Glutamatergic neuron (in vitro differentiated cells): ENCODE measurements around the gene SHISA5. TPM values are rescaled to one million over a fixed set of nuclear protein-coding genes. Genes with fewer than 3 reads are reported as not detected.

Source experiments
- DNase-seq: peaks from one replicate; pipeline ENCODE4 v3.0.0; 2022
- H3K27ac Mint-ChIP-seq: one replicate; pipeline ENCODE4 v1.8.0; 2020; ENCODE audit warnings: mild to moderate bottlenecking, mixed read lengths, inconsistent platforms; ENCODE audit not compliant: unreplicated experiment
- H3K27me3 Mint-ChIP-seq: one replicate; pipeline ENCODE4 v1.8.0; 2020; ENCODE audit warnings: mild to moderate bottlenecking, moderate library complexity, mixed read lengths, inconsistent platforms; ENCODE audit not compliant: unreplicated experiment
- H3K36me3 Mint-ChIP-seq: one replicate; pipeline ENCODE4 v1.8.0; 2020; ENCODE audit warnings: mild to moderate bottlenecking, mixed read lengths, inconsistent platforms; ENCODE audit not compliant: unreplicated experiment
- H3K4me1 Mint-ChIP-seq: one replicate; pipeline ENCODE4 v1.8.0; 2020; ENCODE audit warnings: mild to moderate bottlenecking, low read depth, mixed read lengths, inconsistent platforms; ENCODE audit not compliant: unreplicated experiment
- H3K4me3 Mint-ChIP-seq: one replicate; pipeline ENCODE4 v1.8.0; 2020; ENCODE audit warnings: mild to moderate bottlenecking, mixed read lengths, inconsistent platforms; ENCODE audit not compliant: unreplicated experiment
- H3K9me3 Mint-ChIP-seq: one replicate; pipeline ENCODE4 v1.8.0; 2020; ENCODE audit warnings: mild to moderate bottlenecking, moderate library complexity, mixed read lengths, inconsistent platforms; ENCODE audit not compliant: unreplicated experiment
- CTCF ChIP-seq: fragments of 200-600 bp; sonication (generic); IDR thresholded peaks from one replicate; pipeline ENCODE4 v1.5.0; 2021; ENCODE audit not compliant: partially characterized antibody, unreplicated experiment
- total RNA-seq: library from RNA; stranded (reverse); fragmentation: NEBNext Ultra II Directional; extraction: Animal tissue kit (Norgen Biotek cat#: 25700); gene quantifications from one replicate; pipeline ENCODE4 v1.2.1, GENCODE V29; 2021; ENCODE audit not compliant: unreplicated experiment

Gene SHISA5
- total RNA-seq, 1 donor from 2014 or later = 261 TPM

- TF ChIP-seq CTCF = no peak
- Mint-ChIP-seq H3K36me3 (no peaks in the 10 kb centered on the region), H3K27ac (no peak overlapping the region), H3K27me3 (no peaks in the 10 kb centered on the region), H3K9me3 (peaks cover 10% of the 10 kb centered on the region), H3K4me3 (no peak overlapping the region), H3K4me1 (peaks cover 3% of the 10 kb centered on the region)
- no peak for DNase-seq
These were observed 67.5 kb downstream of the SHISA5 start for GRCh38 chr3:48436477-48436787.

GRCh38 chr3:48435774-48436476 is 68.0 kb downstream of the SHISA5 start:
- Mint-ChIP-seq H3K9me3 (peaks cover 10% of the 10 kb centered on the region), H3K36me3 (no peaks in the 10 kb centered on the region), H3K4me1 (peaks cover 2% of the 10 kb centered on the region), H3K27me3 (peaks cover 2% of the 10 kb centered on the region), H3K4me3 (no peak overlapping the region), H3K27ac (no peak overlapping the region)
- DNase-seq = peak; percentile 89
- peak; percentile 96 for TF ChIP-seq CTCF

GRCh38 chr3:48435223-48435595 is 68.8 kb downstream of the SHISA5 start:
- Mint-ChIP-seq H3K27ac (no peak overlapping the region), H3K27me3 (peaks cover 7% of the 10 kb centered on the region), H3K36me3 (no peaks in the 10 kb centered on the region), H3K4me1 (peaks cover 2% of the 10 kb centered on the region), H3K9me3 (peaks cover 10% of the 10 kb centered on the region), H3K4me3 (no peak overlapping the region)
- no peak for TF ChIP-seq CTCF
- no peak for DNase-seq

DNA sequence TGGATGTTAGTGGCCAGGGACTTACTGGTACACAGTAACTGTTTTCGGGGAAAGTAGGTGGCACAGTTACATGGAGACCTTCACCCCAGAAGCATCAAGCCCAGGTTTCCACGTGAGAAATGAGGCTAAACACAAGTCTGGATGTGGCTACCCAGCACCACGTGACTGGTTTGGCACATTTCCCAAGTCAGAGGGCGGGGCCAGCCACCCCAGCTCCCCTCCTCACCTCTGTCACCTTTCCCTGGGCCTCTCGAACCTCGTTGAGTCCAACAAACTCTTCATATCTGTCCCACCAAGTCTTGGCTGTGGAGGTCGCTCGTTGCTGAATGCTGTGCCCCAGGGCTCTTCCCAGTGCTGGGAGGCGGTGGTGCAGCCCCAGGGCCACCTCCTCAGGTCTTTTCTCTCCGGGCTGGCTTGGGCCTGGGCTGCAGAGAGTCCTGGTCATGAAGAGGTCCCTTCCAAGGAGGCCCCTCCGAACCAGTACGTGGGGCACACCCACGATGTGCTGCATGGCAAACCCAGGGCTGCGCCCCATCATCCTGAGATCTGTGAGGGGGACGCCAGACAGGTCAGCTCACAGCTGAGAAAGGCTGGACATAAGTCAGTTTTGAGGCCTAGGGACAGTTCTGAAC is 69.3 kb downstream of the SHISA5 start:
- Mint-ChIP-seq H3K9me3 (peaks cover 5% of the 10 kb centered on the region), H3K4me3 (no peak overlapping the region), H3K27ac (no peak overlapping the region), H3K36me3 (no peaks in the 10 kb centered on the region), H3K4me1 (peaks cover under 1% of the 10 kb centered on the region), H3K27me3 (peaks cover 11% of the 10 kb centered on the region)
- DNase-seq = no peak
- no peak for TF ChIP-seq CTCF

DNA sequence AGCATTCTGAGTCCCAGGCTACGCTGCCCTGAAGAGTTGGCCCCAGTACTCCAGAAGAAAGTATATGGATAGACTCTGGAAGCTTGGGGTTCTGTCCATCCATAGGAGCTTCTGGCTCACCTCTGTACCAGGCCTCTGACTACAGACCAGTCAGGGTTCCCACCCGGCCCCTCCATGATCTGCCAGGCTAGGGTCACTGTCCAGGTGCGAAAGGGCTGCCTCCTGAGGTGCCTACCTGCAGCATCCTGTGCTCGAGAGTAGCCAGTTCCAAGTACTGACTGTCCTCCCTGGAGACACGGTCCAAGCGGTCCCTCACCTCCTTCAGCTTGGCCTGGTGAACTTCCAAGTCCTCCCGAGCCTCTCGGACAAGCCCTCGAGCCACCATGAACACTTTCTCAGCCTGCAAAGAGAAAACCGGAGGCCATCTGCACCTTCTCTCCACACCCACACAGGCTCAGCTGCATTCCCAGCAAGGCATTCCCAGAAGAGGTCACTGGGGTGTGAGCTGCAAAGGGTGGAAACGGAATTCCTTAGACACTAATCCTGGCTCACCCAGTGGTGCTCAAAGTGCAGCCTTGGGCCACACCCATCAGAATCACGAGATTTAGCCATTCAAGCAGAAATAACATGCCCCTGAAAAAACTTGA is 70.4 kb downstream of the SHISA5 start:
- no peak for TF ChIP-seq CTCF
- peaks cover 11% of the 10 kb centered on the region for H3K27me3 Mint-ChIP-seq
- H3K4me1 Mint-ChIP-seq = no peaks in the 10 kb centered on the region
- H3K36me3 Mint-ChIP-seq = no peaks in the 10 kb centered on the region
- peaks cover 4% of the 10 kb centered on the region for H3K9me3 Mint-ChIP-seq
- no peak for DNase-seq
- H3K27ac Mint-ChIP-seq = no peak overlapping the region
- no peak overlapping the region for H3K4me3 Mint-ChIP-seq
